Uterus (tissue), 2 donors: ENCODE measurements around the gene PPP6R2.

ENCODE experiments used
- CTCF ChIP-seq, 4 experiments: fragments of 200-600 bp in 2 of 4; fragments of 450-650 bp in 2 of 4; sonication (generic) in 2 of 4; IDR thresholded peaks; one replicate each; pipeline ENCODE4 v1.5.1; 2016 to 2019; ENCODE audit warnings: antibody characterized with exemption in 4 of 4, mild to moderate bottlenecking in 2 of 4, moderate library complexity in 1 of 4
- POLR2A ChIP-seq, 2 donors: fragments of 450-650 bp; IDR thresholded peaks; one replicate each; pipeline ENCODE4 v1.6.1; 2016; ENCODE audit warnings: antibody characterized with exemption in 2 of 2, mild to moderate bottlenecking in 1 of 2, moderate library complexity in 1 of 2

- TF ChIP-seq CTCF (IDR thresholded peaks at IDR 0.05), result no peak
- no peak for TF ChIP-seq POLR2A (IDR thresholded peaks at IDR 0.05)
Measured at GRCh38 chr22:50465066-50465930, 122.2 kb downstream of the PPP6R2 start.
